T1000 (cell line): ENCODE measurements around the gene WDR4.
"Not testable (repeated sequence)": the region's sequence is repeated elsewhere in the genome, so short reads cannot be mapped to it uniquely, and the experiment has no call there.

ENCODE experiments used
- DNase-seq: peaks from one replicate; lab custom pipeline; 2025; ENCODE audit warnings: mixed read lengths; lab: John Stamatoyannopoulos, UW

Gene WDR4

DNA sequence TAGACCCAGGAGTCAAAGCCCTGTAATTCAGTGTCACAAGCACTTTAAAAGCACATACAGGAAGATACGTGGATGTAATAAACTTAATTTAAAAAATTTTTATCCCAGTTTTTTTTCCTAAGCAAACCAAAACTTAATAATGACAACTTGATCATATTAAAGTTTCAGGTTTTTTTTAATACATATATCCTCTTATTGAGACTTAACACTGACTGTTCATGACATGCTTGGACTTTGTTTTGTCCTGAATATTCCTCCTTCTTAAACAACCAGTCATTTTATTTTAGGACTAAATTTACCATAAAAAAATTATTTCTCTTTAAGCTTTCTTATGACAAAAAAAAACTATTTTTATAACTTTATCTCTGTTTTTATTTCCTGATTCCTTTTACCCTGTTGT is 64.1 kb downstream of the WDR4 start:
- no peak for DNase-seq

- DNase-seq: not testable (repeated sequence)
Measured at GRCh38 chr21:42812528-42813241, 66.7 kb downstream of the WDR4 start.

- no peak for DNase-seq
Measured at GRCh38 chr21:42811960-42812359, 67.4 kb downstream of the WDR4 start.

- DNase-seq: no peak
Measured at GRCh38 chr21:42809577-42810475, 69.5 kb downstream of the WDR4 start.

GRCh38 chr21:42809171-42809570 is 70.2 kb downstream of the WDR4 start:
- DNase-seq: no peak

GRCh38 chr21:42807938-42808613 is 71.3 kb downstream of the WDR4 start:
- no peak for DNase-seq

DNA sequence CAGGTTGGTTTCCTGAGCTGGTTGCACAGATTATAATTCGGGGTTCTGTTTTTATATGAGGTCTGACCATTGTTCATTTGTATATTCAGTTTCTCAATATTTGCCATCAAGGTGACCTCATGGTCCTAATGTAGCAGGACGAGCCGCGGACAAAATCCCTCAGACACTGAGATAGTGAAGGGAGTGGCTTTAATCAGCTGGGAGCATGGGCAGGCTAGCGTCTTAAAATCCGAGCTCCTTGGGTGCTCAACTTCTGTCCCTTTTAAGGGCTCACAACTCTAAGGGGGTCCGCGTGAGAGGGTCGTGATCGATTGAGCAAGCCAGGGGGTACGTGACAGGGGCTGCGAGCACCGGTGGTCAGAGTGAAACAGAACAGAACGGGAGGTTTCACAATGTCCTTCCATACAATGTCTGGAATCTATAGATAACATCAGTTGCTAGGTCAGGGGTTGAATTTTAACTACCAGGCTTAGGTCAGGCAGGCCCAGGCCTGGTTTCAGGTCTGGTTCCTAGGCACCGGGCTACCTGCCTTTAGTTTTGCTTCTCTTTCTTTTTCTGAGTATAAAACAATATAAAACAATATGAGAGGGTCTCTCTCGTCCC is 71.9 kb downstream of the WDR4 start:
- DNase-seq: not testable (repeated sequence)

DNA sequence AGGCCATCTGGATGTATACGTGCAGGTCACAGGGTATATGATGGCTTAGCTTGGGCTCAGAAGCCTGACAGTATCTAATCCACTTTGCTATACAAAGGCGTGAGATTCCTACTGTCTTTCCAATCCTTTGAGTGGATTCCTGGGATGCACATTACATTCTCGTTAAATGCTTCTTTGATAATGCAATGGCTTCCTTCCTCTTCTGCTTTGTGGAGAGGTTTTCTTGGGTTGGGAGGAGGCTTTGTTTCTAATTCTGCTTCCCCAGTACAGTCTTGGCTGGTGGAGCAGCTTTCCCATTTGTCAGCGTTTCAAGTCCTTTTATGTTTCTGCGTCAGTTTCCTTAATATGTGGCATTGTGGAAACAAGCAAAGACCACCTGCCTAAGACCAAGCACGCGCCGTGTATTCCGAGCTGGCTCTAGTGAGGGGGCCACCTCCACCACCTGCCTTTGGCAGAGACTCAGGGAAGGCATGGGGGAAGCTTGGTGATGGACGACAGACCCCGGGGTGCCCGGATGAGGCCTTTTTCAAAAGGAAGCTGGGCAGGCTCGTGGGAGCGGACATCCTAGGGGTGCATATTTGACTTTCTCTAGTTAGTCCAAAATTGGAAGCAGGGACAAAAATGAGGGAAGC is 72.7 kb downstream of the WDR4 start:
- DNase-seq: no peak

GRCh38 chr21:42801616-42802015 is 77.7 kb downstream of the WDR4 start:
- not testable (repeated sequence) for DNase-seq

DNA sequence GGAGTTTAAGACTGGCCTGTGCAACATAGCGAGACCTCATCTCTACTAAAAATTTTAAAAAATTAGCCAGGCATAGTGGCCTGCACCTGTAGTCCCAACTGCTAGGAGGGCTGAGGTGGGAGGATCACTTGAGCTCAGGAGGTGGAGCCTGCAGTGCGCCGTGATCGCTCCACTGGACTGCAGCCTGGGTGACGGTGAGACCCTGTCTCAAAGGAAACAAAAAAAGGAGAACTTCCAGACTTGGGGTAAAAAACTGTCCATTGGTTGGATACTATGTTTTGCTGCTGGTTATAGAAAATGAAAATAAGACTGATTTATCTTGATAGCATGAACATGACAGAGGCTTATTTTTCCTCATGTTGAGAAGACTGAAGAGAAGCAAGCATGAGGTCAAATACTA is 79.4 kb downstream of the WDR4 start:
- DNase-seq: no peak

DNA sequence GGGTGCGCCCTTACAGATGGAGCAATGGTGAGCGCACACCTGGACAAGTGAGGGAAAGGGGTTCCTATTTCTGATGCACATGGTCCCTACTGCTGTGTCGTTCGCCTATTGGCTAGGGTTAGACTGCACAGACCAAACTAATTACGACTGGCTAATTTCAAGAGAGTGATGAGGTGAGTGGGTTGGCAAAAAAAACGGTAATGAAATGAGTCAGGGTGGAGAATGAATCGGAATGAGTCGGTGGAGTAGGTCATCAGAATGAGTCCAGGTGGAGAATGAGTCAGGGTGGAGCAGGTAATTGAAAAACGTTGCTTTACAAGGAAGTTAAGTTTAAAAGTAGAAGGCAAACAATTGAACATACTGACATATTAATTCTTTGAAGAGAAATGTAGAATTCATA is 79.8 kb downstream of the WDR4 start:
- no peak for DNase-seq
